Stimulated activated naive CD8-positive, alpha-beta T cell treated with anti-CD3 and anti-CD28 coated beads, Interleukin-15, Interleukin-2, amounts not matched to agents 100 U/mL and 50 U/mL, for 24 hours (primary cell): ENCODE data around the gene NSG2.
A peak's percentile ranks its signal among the peaks of the same experiment; 100 is the strongest.
"Not testable (repeated sequence)": the region's sequence is repeated elsewhere in the genome, so short reads cannot be mapped to it uniquely, and the experiment has no call there.

Source experiments
- ATAC-seq: fragments of 150-1000 bp; cut with Tn5 transposase; one replicate; pipeline ENCODE4 v1.10.0; 2021
- DNase-seq: peaks from one replicate; pipeline ENCODE4 v3.0.0; 2021

The NSG2 gene

GRCh38 chr5:174101195-174101730 is 55.8 kb downstream of the NSG2 start:
- ATAC-seq (no peak), DNase-seq (no peak)

GRCh38 chr5:174102574-174102973 is 57.1 kb downstream of the NSG2 start:
- not testable (repeated sequence) for DNase-seq, ATAC-seq

- no peak for ATAC-seq
- no peak for DNase-seq
Observed at GRCh38 chr5:174106997-174107655, 61.6 kb downstream of the NSG2 start.

GRCh38 chr5:174108745-174109144 is 63.2 kb downstream of the NSG2 start:
- no peak for ATAC-seq
- no peak for DNase-seq

GRCh38 chr5:174109698-174110260 is 64.3 kb downstream of the NSG2 start:
- ATAC-seq (no peak), DNase-seq (no peak)

GRCh38 chr5:174110310-174110709 is 64.8 kb downstream of the NSG2 start:
- DNase-seq (no peak), ATAC-seq (no peak)

- no peak for DNase-seq
- ATAC-seq, result no peak
Observed at GRCh38 chr5:174111287-174111973, 65.9 kb downstream of the NSG2 start.

- no peak for DNase-seq
- no peak for ATAC-seq
Observed at GRCh38 chr5:174115226-174115625, 69.7 kb downstream of the NSG2 start.

GRCh38 chr5:174118823-174119467 is 73.4 kb downstream of the NSG2 start:
- no peak for DNase-seq
- no peak for ATAC-seq

- no peak for ATAC-seq
Observed at GRCh38 chr5:174119468-174119881, 74.0 kb downstream of the NSG2 start.

GRCh38 chr5:174120401-174121005 is 75.0 kb downstream of the NSG2 start:
- no peak for DNase-seq
- no peak for ATAC-seq

More at GRCh38 chr5:174119468-174119881, 74.0 kb downstream of the NSG2 start:
- no peak for DNase-seq

GRCh38 chr5:174134545-174134944 is 89.0 kb downstream of the NSG2 start:
- no peak for DNase-seq
- ATAC-seq, result no peak

- DNase-seq (no peak), ATAC-seq (no peak)
Observed at GRCh38 chr5:174139623-174140022, 94.1 kb downstream of the NSG2 start.

- DNase-seq (no peak), ATAC-seq (no peak)
Observed at GRCh38 chr5:174140452-174141020, 95.0 kb downstream of the NSG2 start.

- DNase-seq (no peak), ATAC-seq (no peak)
Observed at GRCh38 chr5:174141398-174141797, 95.9 kb downstream of the NSG2 start.

- DNase-seq (no peak), ATAC-seq (no peak)
Observed at GRCh38 chr5:174145091-174145490, 99.6 kb downstream of the NSG2 start.

- peak; percentile 34 for ATAC-seq
- DNase-seq, result peak; percentile 13
Observed at GRCh38 chr5:174145821-174146220, 100.3 kb downstream of the NSG2 start.

- ATAC-seq (no peak), DNase-seq (no peak)
Observed at GRCh38 chr5:174146556-174146955, 101.0 kb downstream of the NSG2 start.

GRCh38 chr5:174147012-174147411 is 101.5 kb downstream of the NSG2 start:
- ATAC-seq, DNase-seq: not testable (repeated sequence)

- ATAC-seq, result no peak
- no peak for DNase-seq
Observed at GRCh38 chr5:174147551-174147950, 102.0 kb downstream of the NSG2 start.

GRCh38 chr5:174148721-174149120 is 103.2 kb downstream of the NSG2 start:
- DNase-seq (no peak), ATAC-seq (no peak)

- DNase-seq (no peak), ATAC-seq (no peak)
Observed at GRCh38 chr5:174149426-174149825, 103.9 kb downstream of the NSG2 start.
